NT2/D1 (cell line): ENCODE results near the gene NUDC.

Source experiments
- SUZ12 ChIP-seq: IDR thresholded peaks from 2 replicates; pipeline ENCODE4 v1.6.1; 2011; ENCODE audit not compliant: insufficient read length, insufficient read depth; ENCODE audit errors: extremely low read depth
- YY1 ChIP-seq: IDR thresholded peaks from 2 replicates; pipeline ENCODE4 v1.6.1; 2011; ENCODE audit not compliant: insufficient read length, insufficient read depth
- ZNF274 ChIP-seq: IDR thresholded peaks from 2 replicates; pipeline ENCODE4 v1.6.1; 2011; ENCODE audit warnings: mild to moderate bottlenecking, low read depth, low read length

GRCh38 chr1:26897351-26897750 lies 24.2 kb upstream of the NUDC start:
- no peak for TF ChIP-seq YY1
- no peak for TF ChIP-seq SUZ12
- no peak for TF ChIP-seq ZNF274
